LoVo (cell line): ENCODE measurements around the gene EXOC2.
"Not testable (repeated sequence)": the region's sequence is repeated elsewhere in the genome, so short reads cannot be mapped to it uniquely, and the experiment has no call there.

ENCODE experiments used
- DNase-seq: peaks from one replicate; pipeline ENCODE4 v3.0.0-alpha.2; 2016; ENCODE audit warnings: low spot score

The EXOC2 gene

GRCh38 chr6:680666-681340, 12.1 kb downstream of the EXOC2 start:
- no peak for DNase-seq

GRCh38 chr6:680251-680650, 12.7 kb downstream of the EXOC2 start:
- no peak for DNase-seq

- no peak for DNase-seq
Measured at GRCh38 chr6:679282-679681, 13.7 kb downstream of the EXOC2 start.

GRCh38 chr6:678520-678919, 14.4 kb downstream of the EXOC2 start:
- DNase-seq: no peak

- DNase-seq: no peak
Measured at GRCh38 chr6:677919-678318, 15.0 kb downstream of the EXOC2 start.

- DNase-seq: no peak
Measured at GRCh38 chr6:674956-675355, 18.0 kb downstream of the EXOC2 start.

- DNase-seq: no peak
Measured at GRCh38 chr6:674406-674805, 18.5 kb downstream of the EXOC2 start.

GRCh38 chr6:667253-667927, 25.5 kb downstream of the EXOC2 start:
- DNase-seq: no peak

GRCh38 chr6:665403-666267, 27.3 kb downstream of the EXOC2 start:
- DNase-seq: no peak

GRCh38 chr6:663788-664187, 29.2 kb downstream of the EXOC2 start:
- DNase-seq: not testable (repeated sequence)

GRCh38 chr6:659716-660581, 33.0 kb downstream of the EXOC2 start:
- no peak for DNase-seq

- DNase-seq: no peak
Measured at GRCh38 chr6:658244-658643, 34.7 kb downstream of the EXOC2 start.

- DNase-seq: no peak
Measured at GRCh38 chr6:657743-658142, 35.2 kb downstream of the EXOC2 start.

- DNase-seq: no peak
Measured at GRCh38 chr6:656460-657252, 36.3 kb downstream of the EXOC2 start, which contains the start of gene HUS1B. Gene HUS1B (minus strand): TSS chr6:657100. CDS start chr6:656944, 156 bp downstream.

GRCh38 chr6:654136-654535, 38.8 kb downstream of the EXOC2 start:
- DNase-seq: no peak

- no peak for DNase-seq
Measured at GRCh38 chr6:652865-653264, 40.1 kb downstream of the EXOC2 start.

GRCh38 chr6:650098-650497, 42.8 kb downstream of the EXOC2 start:
- no peak for DNase-seq

GRCh38 chr6:642805-643204, 50.1 kb downstream of the EXOC2 start:
- no peak for DNase-seq

GRCh38 chr6:641225-641985, 51.5 kb downstream of the EXOC2 start:
- no peak for DNase-seq

GRCh38 chr6:636488-636887, 56.5 kb downstream of the EXOC2 start:
- DNase-seq: no peak
